SU-DHL-6 (cell line): ENCODE data around the gene GNAT2.

ENCODE experiments used
- H2AFZ ChIP-seq: fragments of 200-600 bp; sonication (generic); 2 replicates; pipeline ENCODE4 v1.6.1; 2014; ENCODE audit warnings: low read depth, mild to moderate bottlenecking, moderate library complexity, mixed read lengths, antibody characterized with exemption, low read length; ENCODE audit not compliant: severe bottlenecking
- H3F3A ChIP-seq: fragments of 200-600 bp; shearing (Covaris generic); 2 replicates; pipeline ENCODE4 v1.6.0; 2016; ENCODE audit warnings: antibody characterized with exemption, mild to moderate bottlenecking; ENCODE audit not compliant: insufficient read depth
- H3K27ac ChIP-seq: fragments of 200-600 bp; sonication (generic); 2 replicates; pipeline ENCODE4 v1.5.1; 2016; ENCODE audit warnings: low read depth, mild to moderate bottlenecking, low read length, moderate library complexity, mixed read lengths
- H3K27me3 ChIP-seq: fragments of 200-600 bp; sonication (generic), shearing (Covaris generic); 2 replicates; pipeline ENCODE4 v1.6.0; 2014; ENCODE audit warnings: mild to moderate bottlenecking, low read length
- H3K36me3 ChIP-seq: fragments of 200-600 bp; sonication (generic); 2 replicates; pipeline ENCODE4 v1.6.1; 2014; ENCODE audit warnings: mild to moderate bottlenecking, low read length, mixed read lengths
- H3K4me2 ChIP-seq: fragments of 300-600, 200-600 bp; shearing (Covaris generic), sonication (generic); 2 replicates; pipeline ENCODE4 v1.6.0; 2014; ENCODE audit warnings: low read length, low read depth, mild to moderate bottlenecking; ENCODE audit not compliant: poor library complexity, severe bottlenecking
- H3K4me3 ChIP-seq: fragments of 200-600 bp; sonication (generic); 2 replicates; pipeline ENCODE4 v1.5.1; 2014; ENCODE audit warnings: antibody characterized with exemption, low read length, mild to moderate bottlenecking, mixed read lengths; ENCODE audit not compliant: insufficient read depth, poor library complexity, severe bottlenecking
- H3K79me2 ChIP-seq: fragments of 200-600 bp; sonication (generic); 2 replicates; pipeline ENCODE4 v1.6.1; 2014; ENCODE audit warnings: mild to moderate bottlenecking, low read length, moderate library complexity; ENCODE audit not compliant: insufficient read depth
- H3K9ac ChIP-seq: fragments of 200-600 bp; sonication (generic); 2 replicates; pipeline ENCODE4 v1.7.0; 2014; ENCODE audit warnings: mild to moderate bottlenecking, low read length
- H3K9me2 ChIP-seq: fragments of 200-600 bp; sonication (generic); replicated peaks from 2 replicates; pipeline ENCODE4 v1.6.1; 2014; ENCODE audit warnings: low read length; ENCODE audit not compliant: insufficient read depth
- H3K9me3 ChIP-seq: fragments of 200-600 bp; sonication (generic); 2 replicates; pipeline ENCODE4 v1.6.1; 2014; ENCODE audit warnings: low read length, mixed read lengths; ENCODE audit not compliant: insufficient read depth
- H4K20me1 ChIP-seq: fragments of 200-600 bp; sonication (generic); 2 replicates; pipeline ENCODE4 v1.6.1; 2014; ENCODE audit warnings: low read depth, mild to moderate bottlenecking, antibody characterized with exemption, low read length, moderate library complexity, mixed read lengths
- EZH2phosphoT487 ChIP-seq: fragments of 200-600 bp; sonication (generic), shearing (Covaris generic); conservative IDR thresholded peaks from 2 replicates; pipeline ENCODE4 v1.6.1; 2018; ENCODE audit warnings: mild to moderate bottlenecking, antibody characterized with exemption, low read length, moderate library complexity, mixed read lengths
- TF ChIP-seq, protein P1 (sequence below): fragments of 200-600 bp; sonication (generic); IDR thresholded peaks from one replicate; pipeline ENCODE4 v1.5.1; 2017; ENCODE audit warnings: antibody characterized with exemption, mild to moderate bottlenecking, low read length, moderate library complexity; ENCODE audit not compliant: insufficient read depth, poor library complexity, severe bottlenecking

Gene GNAT2

GRCh38 chr1:109603229-109603628, 16.2 kb downstream of the GNAT2 start:
- H3K9me3 ChIP-seq = no peaks in the 10 kb centered on the region
- TF ChIP-seq, protein P1, sequence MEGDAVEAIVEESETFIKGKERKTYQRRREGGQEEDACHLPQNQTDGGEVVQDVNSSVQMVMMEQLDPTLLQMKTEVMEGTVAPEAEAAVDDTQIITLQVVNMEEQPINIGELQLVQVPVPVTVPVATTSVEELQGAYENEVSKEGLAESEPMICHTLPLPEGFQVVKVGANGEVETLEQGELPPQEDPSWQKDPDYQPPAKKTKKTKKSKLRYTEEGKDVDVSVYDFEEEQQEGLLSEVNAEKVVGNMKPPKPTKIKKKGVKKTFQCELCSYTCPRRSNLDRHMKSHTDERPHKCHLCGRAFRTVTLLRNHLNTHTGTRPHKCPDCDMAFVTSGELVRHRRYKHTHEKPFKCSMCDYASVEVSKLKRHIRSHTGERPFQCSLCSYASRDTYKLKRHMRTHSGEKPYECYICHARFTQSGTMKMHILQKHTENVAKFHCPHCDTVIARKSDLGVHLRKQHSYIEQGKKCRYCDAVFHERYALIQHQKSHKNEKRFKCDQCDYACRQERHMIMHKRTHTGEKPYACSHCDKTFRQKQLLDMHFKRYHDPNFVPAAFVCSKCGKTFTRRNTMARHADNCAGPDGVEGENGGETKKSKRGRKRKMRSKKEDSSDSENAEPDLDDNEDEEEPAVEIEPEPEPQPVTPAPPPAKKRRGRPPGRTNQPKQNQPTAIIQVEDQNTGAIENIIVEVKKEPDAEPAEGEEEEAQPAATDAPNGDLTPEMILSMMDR = no peak
- TF ChIP-seq EZH2phosphoT487 = no peak
- H4K20me1 ChIP-seq = no peaks in the 10 kb centered on the region
- H3K4me3 ChIP-seq = no peak overlapping the region
- no peaks in the 10 kb centered on the region for H3F3A ChIP-seq
- H3K27ac ChIP-seq = no peak overlapping the region
- H2AFZ ChIP-seq = no peak overlapping the region
- no peaks in the 10 kb centered on the region for H3K36me3 ChIP-seq
- no peak overlapping the region for H3K9ac ChIP-seq
- no peaks in the 10 kb centered on the region for H3K27me3 ChIP-seq
- H3K4me2 ChIP-seq = no peak overlapping the region
- H3K9me2 ChIP-seq = no peaks in the 10 kb centered on the region
- H3K79me2 ChIP-seq = no peaks in the 10 kb centered on the region

DNA sequence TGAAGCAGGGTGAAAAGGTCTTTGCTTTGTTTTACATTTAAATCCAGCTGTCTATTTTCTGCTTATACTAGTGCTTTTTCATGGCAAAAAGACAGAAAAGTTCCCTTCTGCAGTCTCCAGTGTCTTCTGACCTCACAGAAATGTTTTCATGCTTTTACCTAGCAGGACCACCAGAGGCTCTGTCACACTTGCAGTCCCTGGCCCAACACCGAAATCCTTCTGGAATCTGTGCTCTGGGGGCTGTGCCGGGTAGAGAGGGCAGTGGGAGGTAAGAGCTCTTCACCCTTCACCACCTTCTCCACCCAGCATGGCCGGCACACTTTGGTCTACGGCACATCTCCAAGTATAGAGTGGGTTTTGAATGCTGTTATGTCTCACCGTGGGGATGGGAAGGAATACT, 20.8 kb downstream of the GNAT2 start:
- no peaks in the 10 kb centered on the region for H3K9me3 ChIP-seq
- H3F3A ChIP-seq = 0 out of 2 replicates have a peak, but pooled peaks cover 2% of the 10 kb centered on the region
- no peaks in the 10 kb centered on the region for H3K27me3 ChIP-seq
- H3K9me2 ChIP-seq = no peaks in the 10 kb centered on the region
- no peaks in the 10 kb centered on the region for H4K20me1 ChIP-seq
- no peak overlapping the region for H2AFZ ChIP-seq
- H3K9ac ChIP-seq = no peak overlapping the region
- TF ChIP-seq, protein P1 = no peak
- TF ChIP-seq EZH2phosphoT487 = no peak
- no peaks in the 10 kb centered on the region for H3K79me2 ChIP-seq
- H3K36me3 ChIP-seq = peaks cover 4% of the 10 kb centered on the region; the same call in 1 of the 2 replicates
- H3K4me3 ChIP-seq = no peak overlapping the region
- H3K27ac ChIP-seq = no peak overlapping the region
- H3K4me2 ChIP-seq = no peak overlapping the region

- no peak overlapping the region for H3K9ac ChIP-seq
- no peak overlapping the region for H3K4me3 ChIP-seq
- no peaks in the 10 kb centered on the region for H3K9me2 ChIP-seq
- H3K4me2 ChIP-seq = no peak overlapping the region
- H3K9me3 ChIP-seq = no peaks in the 10 kb centered on the region
- no peaks in the 10 kb centered on the region for H3K79me2 ChIP-seq
- 0 out of 2 replicates have a peak, but pooled peaks cover 2% of the 10 kb centered on the region for H3F3A ChIP-seq
- no peaks in the 10 kb centered on the region for H4K20me1 ChIP-seq
- TF ChIP-seq EZH2phosphoT487 = no peak
- TF ChIP-seq, protein P1 = no peak
- H3K27me3 ChIP-seq = no peaks in the 10 kb centered on the region
- H3K36me3 ChIP-seq = peaks cover 4% of the 10 kb centered on the region; the same call in 1 of the 2 replicates
- H3K27ac ChIP-seq = no peak overlapping the region
- no peak overlapping the region for H2AFZ ChIP-seq
Measured at GRCh38 chr1:109598156-109598555, 21.3 kb downstream of the GNAT2 start.
